Effector CD4-positive, alpha-beta T cell (primary cell): ENCODE results near the gene TUBE1.
"Not testable (repeated sequence)": the region's sequence is repeated elsewhere in the genome, so short reads cannot be mapped to it uniquely, and the experiment has no call there.

Experiments
- DNase-seq: peaks from one replicate; pipeline ENCODE4 v3.0.0-alpha.2; 2020
- total RNA-seq: gene quantifications from one replicate; lab custom pipeline; 2026; lab: John Stamatoyannopoulos, UW

Gene TUBE1
- total RNA-seq = 31.5 reads per million, percentile 57 among the genes with 10 or more reads in this experiment

- peak; percentile 87 for DNase-seq
These were observed at the start of gene TUBE1, which contains the start of gene FAM229B for GRCh38 chr6:112087136-112087911. TSS of gene TUBE1 (minus strand) at chr6:112087482. CDS start at chr6:112087434, 48 bp downstream. TSS of gene FAM229B (plus strand) at chr6:112087591. CDS start at chr6:112099284, 11,693 bp downstream.

- no peak for DNase-seq
These were observed 43.6 kb upstream of the TUBE1 start for GRCh38 chr6:112130878-112131277.

GRCh38 chr6:112128208-112128607 is 40.9 kb upstream of the TUBE1 start:
- DNase-seq = no peak

- DNase-seq = no peak
These were observed 36.7 kb upstream of the TUBE1 start for GRCh38 chr6:112123982-112124381.

- DNase-seq = no peak
These were observed 35.5 kb upstream of the TUBE1 start for GRCh38 chr6:112122756-112123155.

GRCh38 chr6:112118034-112118433 is 30.8 kb upstream of the TUBE1 start:
- DNase-seq = no peak

GRCh38 chr6:112117554-112117953 is 30.3 kb upstream of the TUBE1 start:
- DNase-seq = no peak

- DNase-seq = no peak
These were observed 28.9 kb upstream of the TUBE1 start for GRCh38 chr6:112116221-112116620.

- no peak for DNase-seq
These were observed 27.4 kb upstream of the TUBE1 start for GRCh38 chr6:112114577-112115223.

GRCh38 chr6:112113918-112114317 is 26.6 kb upstream of the TUBE1 start:
- DNase-seq = no peak

- no peak for DNase-seq
These were observed 26.1 kb upstream of the TUBE1 start for GRCh38 chr6:112113431-112113830.

GRCh38 chr6:112109262-112109661 is 22.0 kb upstream of the TUBE1 start:
- no peak for DNase-seq

- no peak for DNase-seq
These were observed 19.3 kb upstream of the TUBE1 start for GRCh38 chr6:112106562-112106961.

GRCh38 chr6:112106026-112106425 is 18.7 kb upstream of the TUBE1 start:
- not testable (repeated sequence) for DNase-seq

- DNase-seq = no peak
These were observed 13.3 kb upstream of the TUBE1 start for GRCh38 chr6:112100561-112100960.

- DNase-seq = no peak
These were observed 9.6 kb upstream of the TUBE1 start for GRCh38 chr6:112096901-112097300.

GRCh38 chr6:112087916-112088315 is 634 bp upstream of the TUBE1 start:
- DNase-seq = no peak

GRCh38 chr6:112086744-112087135 is 542 bp downstream of the TUBE1 start:
- no peak for DNase-seq

- no peak for DNase-seq
These were observed 1.8 kb downstream of the TUBE1 start for GRCh38 chr6:112085286-112086065.

GRCh38 chr6:112081569-112081968 is 5.7 kb downstream of the TUBE1 start:
- no peak for DNase-seq

- DNase-seq = no peak
These were observed 20.7 kb downstream of the TUBE1 start for GRCh38 chr6:112066606-112067005.

- DNase-seq = no peak
These were observed 21.8 kb downstream of the TUBE1 start for GRCh38 chr6:112065426-112065986.

- no peak for DNase-seq
These were observed 24.3 kb downstream of the TUBE1 start for GRCh38 chr6:112062966-112063365.
